IPS DF 6.9 (cell line): ENCODE measurements around the gene RNASEL.
"Not testable (repeated sequence)": the region's sequence is repeated elsewhere in the genome, so short reads cannot be mapped to it uniquely, and the experiment has no call there.

ENCODE experiments used
- DNase-seq: peaks from one replicate; pipeline ENCODE4 v3.0.0-alpha.2; 2013; ENCODE audit warnings: low read depth, low spot score
- H3K27ac ChIP-seq: one replicate; pipeline ENCODE4 v1.5.1; 2013; ENCODE audit warnings: low read length, control low read depth
- H3K27me3 ChIP-seq: 2 replicates; pipeline ENCODE4 v1.6.1; 2013; ENCODE audit warnings: mild to moderate bottlenecking, low read length; ENCODE audit not compliant: control insufficient read depth, insufficient read depth
- H3K36me3 ChIP-seq: 2 replicates; pipeline ENCODE4 v1.6.1; 2013; ENCODE audit warnings: low read length; ENCODE audit not compliant: control insufficient read depth, insufficient read depth
- H3K4me1 ChIP-seq: 2 replicates; pipeline ENCODE4 v1.6.1; 2013; ENCODE audit warnings: low read length; ENCODE audit not compliant: control insufficient read depth, insufficient read depth
- H3K4me3 ChIP-seq: 2 replicates; pipeline ENCODE4 v1.5.1; 2013; ENCODE audit warnings: mild to moderate bottlenecking, low read length
- H3K9me3 ChIP-seq: 2 replicates; pipeline ENCODE4 v1.6.1; 2013; ENCODE audit warnings: low read length, inconsistent platforms; ENCODE audit not compliant: control insufficient read depth, insufficient read depth
- WGBS: extraction: QIAGEN DNeasy Blood & Tissue Kit; methylation state at CpG from one replicate; pipeline ENCODE4 v1.1.7; 2013; ENCODE audit warnings: mixed read lengths, missing lambda C conversion rate; ENCODE audit not compliant: insufficient read length, insufficient coverage; 5-methylcytosine and 5-hydroxymethylcytosine counted together

RNASEL gene

DNA sequence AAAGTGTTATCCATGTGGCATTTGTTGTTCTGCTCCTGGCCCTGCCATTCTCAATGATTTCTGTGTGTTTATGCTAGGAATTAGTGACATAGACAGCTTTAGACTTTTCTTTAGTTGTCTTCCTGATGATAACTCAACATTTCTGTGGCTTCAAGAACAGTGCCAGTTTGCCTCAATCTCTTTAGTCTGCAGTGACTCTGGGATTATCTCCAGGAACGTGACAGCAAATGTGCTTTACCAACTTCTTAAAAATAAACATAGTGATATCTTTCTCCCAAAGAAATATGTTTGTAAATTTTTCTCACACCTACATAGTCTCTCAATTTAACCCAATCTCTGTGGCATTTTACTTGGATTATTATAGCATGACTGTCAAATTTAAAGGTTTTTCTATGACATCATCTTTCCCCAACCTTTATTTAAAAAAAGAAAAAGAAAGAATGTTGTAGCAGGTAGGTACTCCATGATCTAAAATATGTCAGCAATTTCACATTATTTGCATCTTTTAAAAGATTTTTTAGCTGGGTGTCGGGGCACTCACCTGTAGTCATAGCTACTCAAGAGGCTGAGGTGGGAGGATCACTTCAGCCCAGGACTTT, 24.6 kb downstream of the RNASEL start:
- no peaks in the 10 kb centered on the region for H3K27me3 ChIP-seq
- no peak overlapping the region for H3K4me3 ChIP-seq
- H3K9me3 ChIP-seq: no peaks in the 10 kb centered on the region
- no peaks in the 10 kb centered on the region for H3K4me1 ChIP-seq
- no peak for DNase-seq
- H3K27ac ChIP-seq: no peak overlapping the region
- WGBS: no CpG with 5 or more reads among the region's 2 CpGs
- H3K36me3 ChIP-seq: no peaks in the 10 kb centered on the region

DNA sequence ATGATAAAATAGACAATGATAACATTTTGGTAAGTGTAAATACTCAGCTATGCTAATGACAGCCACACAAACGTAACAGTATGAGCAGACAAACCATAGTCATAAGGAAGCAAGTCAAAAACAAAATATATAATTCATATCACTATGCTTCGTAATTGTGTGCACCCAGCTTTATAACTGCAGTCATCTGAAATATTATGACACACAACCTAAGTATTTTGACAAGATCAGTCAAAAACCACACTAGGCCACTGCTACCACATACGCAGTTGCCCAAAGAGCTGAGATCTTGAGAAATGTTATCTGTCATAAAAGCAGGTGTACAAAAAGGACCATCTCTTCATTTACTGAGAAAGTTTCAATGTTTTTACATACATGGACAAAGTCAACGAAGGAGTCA, 26.0 kb downstream of the RNASEL start:
- Histone ChIP-seq H3K27ac (no peak overlapping the region), H3K4me3 (no peak overlapping the region), H3K36me3 (no peaks in the 10 kb centered on the region), H3K9me3 (no peaks in the 10 kb centered on the region), H3K4me1 (no peaks in the 10 kb centered on the region), H3K27me3 (no peaks in the 10 kb centered on the region)
- DNase-seq: no peak
- WGBS: no CpG with 5 or more reads among the region's 4 CpGs

DNA sequence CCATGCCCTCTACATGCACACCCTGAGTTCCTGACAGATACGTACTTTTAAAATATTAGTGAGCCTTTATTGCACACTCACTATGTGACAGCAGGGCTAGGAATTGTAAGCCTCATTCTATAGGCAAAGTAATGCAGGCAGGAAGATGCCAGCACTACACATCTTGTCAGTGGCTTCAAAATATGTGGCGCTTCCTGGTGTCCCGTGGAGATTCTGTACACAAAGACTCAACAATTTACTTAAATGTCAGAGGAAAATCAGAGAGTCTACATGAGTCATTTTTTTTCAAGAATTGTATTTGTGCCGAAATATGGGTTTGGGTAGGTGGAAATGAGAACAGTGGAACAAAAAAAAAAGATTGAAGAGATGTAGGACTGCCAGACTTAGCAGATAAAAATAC, 27.6 kb downstream of the RNASEL start:
- WGBS: no CpG with 5 or more reads among the region's 4 CpGs
- H3K4me3 ChIP-seq: no peak overlapping the region
- H3K27ac ChIP-seq: no peak overlapping the region
- H3K36me3 ChIP-seq: no peaks in the 10 kb centered on the region
- no peaks in the 10 kb centered on the region for H3K27me3 ChIP-seq
- no peak for DNase-seq
- H3K4me1 ChIP-seq: no peaks in the 10 kb centered on the region
- no peaks in the 10 kb centered on the region for H3K9me3 ChIP-seq

DNA sequence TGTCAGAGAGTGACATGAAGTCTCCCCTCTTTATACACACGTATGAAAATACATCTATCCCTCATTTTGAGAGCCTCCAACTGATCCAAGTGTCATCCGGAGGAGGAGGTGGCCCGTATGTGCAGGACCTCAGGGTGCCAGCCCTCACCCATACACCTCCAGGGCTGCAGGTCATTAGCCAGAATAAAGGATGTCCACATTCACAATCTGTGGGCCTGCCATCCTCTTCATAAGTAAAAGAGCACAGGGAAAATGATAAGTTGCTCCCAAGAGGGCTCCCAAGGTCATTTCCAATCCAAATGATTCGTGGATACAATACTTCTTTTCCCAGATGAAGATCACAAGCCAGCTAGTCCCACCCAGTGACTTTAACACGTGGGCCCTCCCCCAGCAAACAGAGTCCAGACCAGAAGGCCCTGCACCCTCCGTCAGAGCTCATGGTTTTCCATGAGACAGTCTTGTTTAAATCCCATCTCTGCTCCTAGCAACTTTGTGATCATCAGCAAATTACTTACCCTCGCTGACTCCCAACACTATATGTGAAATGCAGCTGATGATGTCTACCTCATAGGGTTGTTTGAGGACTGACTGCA, 28.6 kb downstream of the RNASEL start:
- no CpG with 5 or more reads among the region's 7 CpGs for WGBS
- Histone ChIP-seq H3K27ac (no peak overlapping the region), H3K9me3 (no peaks in the 10 kb centered on the region), H3K27me3 (no peaks in the 10 kb centered on the region), H3K4me3 (no peak overlapping the region), H3K4me1 (no peaks in the 10 kb centered on the region), H3K36me3 (no peaks in the 10 kb centered on the region)
- DNase-seq: no peak

DNA sequence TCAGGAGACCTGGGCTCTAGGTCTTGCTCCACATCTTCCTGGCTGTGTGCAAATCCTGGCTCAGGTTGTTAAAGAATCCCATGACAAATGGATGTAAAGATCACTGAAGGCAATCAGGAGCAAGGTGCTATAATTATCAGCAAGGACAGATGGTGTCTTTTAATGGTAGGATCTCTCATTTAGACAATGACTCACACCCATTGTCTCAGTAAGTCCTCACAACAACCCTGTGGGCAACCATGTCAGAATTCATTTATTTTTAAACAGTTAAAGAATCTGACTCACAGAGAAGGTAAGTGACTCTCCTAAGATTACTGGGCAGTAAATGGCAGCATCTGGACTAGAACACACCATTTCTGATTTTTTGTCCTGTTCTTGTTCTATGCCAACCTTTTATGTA, 32.8 kb downstream of the RNASEL start:
- Histone ChIP-seq H3K27ac (no peak overlapping the region), H3K4me1 (no peaks in the 10 kb centered on the region), H3K36me3 (no peaks in the 10 kb centered on the region), H3K9me3 (no peaks in the 10 kb centered on the region), H3K27me3 (no peaks in the 10 kb centered on the region), H3K4me3 (no peak overlapping the region)
- no peak for DNase-seq

DNA sequence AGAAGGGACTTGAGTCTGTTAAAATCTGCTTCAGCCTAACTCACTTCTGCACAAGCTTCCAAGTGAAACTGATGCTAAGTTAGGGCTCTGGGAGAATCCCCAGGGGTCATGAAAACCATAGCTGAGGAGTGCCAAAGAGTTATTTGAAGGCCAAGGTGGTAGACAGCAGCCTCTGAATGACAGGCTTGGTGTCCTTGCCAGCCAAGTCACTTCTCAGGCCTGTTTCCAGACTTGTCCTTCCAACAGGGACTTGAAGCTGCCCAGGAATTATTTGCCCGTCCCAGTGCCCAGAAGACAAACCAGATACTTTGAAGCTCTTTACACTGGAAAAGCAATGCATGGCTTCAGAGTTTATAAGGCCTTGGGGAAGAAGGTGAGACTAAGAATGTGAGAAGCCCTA, 33.6 kb downstream of the RNASEL start:
- no peak overlapping the region for H3K27ac ChIP-seq
- no peaks in the 10 kb centered on the region for H3K9me3 ChIP-seq
- no peaks in the 10 kb centered on the region for H3K36me3 ChIP-seq
- H3K4me1 ChIP-seq: no peaks in the 10 kb centered on the region
- no peak for DNase-seq
- no peaks in the 10 kb centered on the region for H3K27me3 ChIP-seq
- no peak overlapping the region for H3K4me3 ChIP-seq
- no CpG with 5 or more reads among the region's 1 CpG for WGBS

DNA sequence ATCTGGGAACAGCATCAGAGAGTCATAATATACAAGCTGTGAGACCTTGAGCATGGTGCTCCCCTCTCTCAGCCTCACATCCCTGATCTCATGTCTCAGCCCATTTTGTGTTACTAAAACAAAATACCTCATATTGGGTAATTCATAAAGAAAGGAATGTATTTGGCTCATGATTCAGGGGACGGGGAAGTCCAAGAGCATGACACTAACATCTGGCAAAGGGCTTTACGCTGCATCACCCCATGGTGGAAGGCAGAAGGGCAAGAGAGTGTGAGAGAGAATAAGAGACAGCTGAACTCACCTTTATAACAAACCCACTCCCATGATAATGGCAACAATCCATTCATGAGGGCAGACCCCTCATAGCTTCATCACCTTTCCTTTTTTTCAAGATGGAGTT, 36.5 kb downstream of the RNASEL start:
- no peaks in the 10 kb centered on the region for H3K36me3 ChIP-seq
- no peaks in the 10 kb centered on the region for H3K4me1 ChIP-seq
- no peak overlapping the region for H3K27ac ChIP-seq
- no peak overlapping the region for H3K4me3 ChIP-seq
- DNase-seq: no peak
- H3K9me3 ChIP-seq: no peaks in the 10 kb centered on the region
- no peaks in the 10 kb centered on the region for H3K27me3 ChIP-seq
- no CpG with 5 or more reads among the region's 2 CpGs for whole genome bisulfite sequencing

DNA sequence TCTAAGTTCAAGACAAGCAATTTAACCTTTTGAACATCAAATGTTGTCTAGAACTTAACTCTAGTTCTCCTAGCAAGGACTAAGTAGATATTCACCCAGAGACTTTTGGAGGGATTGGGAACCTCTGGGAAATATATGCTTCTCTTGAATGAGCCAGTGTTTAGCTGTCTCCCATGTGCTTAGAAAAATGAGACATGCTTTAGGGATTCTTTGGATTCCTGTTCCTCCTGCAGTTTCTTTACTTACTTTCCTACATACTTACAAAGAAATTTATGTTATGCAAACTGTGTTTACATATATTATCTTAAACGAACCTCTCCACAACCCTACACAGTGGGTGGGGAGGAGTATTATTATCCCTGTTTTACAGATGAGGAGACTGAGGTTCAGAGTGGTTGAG, 39.2 kb downstream of the RNASEL start:
- whole genome bisulfite sequencing: no CpG with 5 or more reads among the region's 1 CpG
- H3K4me1 ChIP-seq: no peaks in the 10 kb centered on the region
- DNase-seq: no peak
- no peak overlapping the region for H3K4me3 ChIP-seq
- H3K27ac ChIP-seq: no peak overlapping the region
- no peaks in the 10 kb centered on the region for H3K9me3 ChIP-seq
- no peaks in the 10 kb centered on the region for H3K27me3 ChIP-seq
- no peaks in the 10 kb centered on the region for H3K36me3 ChIP-seq

DNA sequence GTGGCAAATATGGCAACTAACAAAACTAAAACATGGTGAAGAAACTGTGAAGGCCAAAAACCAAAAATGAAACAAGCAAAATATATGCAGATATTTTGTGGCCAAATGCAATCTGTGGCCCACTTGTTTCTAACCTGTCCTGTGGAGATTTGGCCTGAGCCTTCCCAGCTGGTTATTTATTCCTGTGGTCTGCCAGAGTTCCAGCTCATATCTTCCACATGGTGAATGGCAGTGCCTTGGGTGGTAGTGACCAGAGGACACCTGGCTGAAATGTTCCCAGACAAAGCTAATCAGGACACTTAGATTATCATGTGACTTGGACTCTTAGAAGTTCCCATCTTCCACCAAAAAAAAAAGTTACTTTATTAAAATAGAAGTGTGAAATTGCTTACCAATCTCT, 39.7 kb downstream of the RNASEL start:
- Histone ChIP-seq H3K27me3 (no peaks in the 10 kb centered on the region), H3K36me3 (no peaks in the 10 kb centered on the region), H3K27ac (no peak overlapping the region), H3K9me3 (no peaks in the 10 kb centered on the region), H3K4me1 (no peaks in the 10 kb centered on the region), H3K4me3 (no peak overlapping the region)
- DNase-seq: no peak

DNA sequence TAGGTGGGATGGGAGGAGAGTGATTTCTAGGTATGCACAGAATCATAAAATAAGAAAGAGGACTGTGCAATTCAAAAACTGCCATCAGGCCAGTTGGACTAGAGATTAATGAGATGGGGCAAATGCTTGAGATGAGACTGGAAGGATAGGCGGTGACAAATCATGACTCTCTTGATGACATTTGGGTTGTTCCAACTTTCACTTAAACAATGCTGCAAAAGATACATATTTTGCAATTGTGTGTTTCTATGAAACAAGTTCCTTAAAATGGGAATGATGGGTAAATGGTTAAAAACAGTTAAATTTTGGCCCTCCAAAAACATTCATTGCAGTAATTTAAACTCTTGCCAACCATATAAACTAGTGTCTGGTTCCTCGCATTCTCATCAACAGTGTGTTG, 55.2 kb downstream of the RNASEL start:
- Histone ChIP-seq H3K27ac (no peak overlapping the region), H3K9me3 (no peaks in the 10 kb centered on the region), H3K27me3 (no peaks in the 10 kb centered on the region), H3K36me3 (no peaks in the 10 kb centered on the region), H3K4me3 (no peak overlapping the region), H3K4me1 (no peaks in the 10 kb centered on the region)
- no peak for DNase-seq
- no CpG with 5 or more reads among the region's 2 CpGs for WGBS

DNA sequence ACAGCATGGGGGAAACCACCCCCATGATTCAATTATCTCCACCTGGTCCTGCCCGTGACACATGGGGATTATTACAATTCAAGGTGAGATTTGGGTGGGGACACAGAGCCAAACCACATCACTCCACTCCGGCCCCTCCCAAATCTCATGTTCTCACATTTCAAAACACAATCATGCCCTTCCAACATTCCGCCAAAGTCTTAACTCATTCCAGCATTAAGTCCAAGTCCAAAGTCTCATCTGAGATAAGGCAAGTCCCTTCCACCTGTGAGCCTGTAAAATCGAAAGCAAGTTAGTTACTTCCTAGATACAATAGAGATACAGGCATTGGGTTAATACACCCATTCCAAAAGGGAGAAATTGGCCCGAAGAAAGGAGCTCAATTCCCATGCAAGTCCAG, 60.9 kb downstream of the RNASEL start:
- H3K36me3 ChIP-seq, H3K27me3 ChIP-seq, H3K9me3 ChIP-seq, DNase-seq, H3K4me1 ChIP-seq, H3K27ac ChIP-seq, H3K4me3 ChIP-seq: not testable (repeated sequence)
- WGBS: no CpG with 5 or more reads among the region's 5 CpGs
